ENCODE data around the gene HOXD8. TPM values are rescaled to one million over a fixed set of nuclear protein-coding genes. Genes with fewer than 3 reads are reported as not detected.

The HOXD8 gene
- total and polyA plus RNA-seq, 10 of the 15 experiments (the other 5 are each of a cell fraction or from before 2014, with no cell fraction given), result not detected

GRCh38 chr2:176095421-176095820 lies 34.1 kb upstream of the HOXD8 start (continued):
- TF ChIP-seq CTCF (IDR thresholded peaks at IDR 0.05 in 2 of 3, conservative IDR thresholded peaks at IDR 0.05 in 1 of 3; ENCODE audit: control insufficient read depth in 2 of 3, extremely low read depth in 1 of 3, insufficient read depth in 1 of 3, low read depth in 3 of 3, low read length in 3 of 3) (no peak), SREBF2 (IDR thresholded peaks at IDR 0.05; ENCODE audit: low read length) (no peak), BMI1 (IDR thresholded peaks at IDR 0.05; ENCODE audit: borderline replicate concordance) (no peak), SREBF1 (IDR thresholded peaks at IDR 0.05; ENCODE audit: low read length) (no peak)

GRCh38 chr2:176096243-176096985 lies 33.1 kb upstream of the HOXD8 start:
- ATAC-seq (peak; percentile 10; the same call in 1 of the 3 replicates), DNase-seq (ENCODE audit: low read depth, low spot score) (no peak), FAIRE-seq (no peak)
- SMC1A ChIA-PET (ENCODE audit: uncharacterized antibody, unreplicated experiment), result interaction anchor here (0.6 to 4.7 kb wide), 9 partner anchors 8 to 1347 kb away, joined by 3 to 56 read pairs (median 3); no protein-coding TSS in a partner anchor
- RAD21 ChIA-PET (ENCODE audit: unreplicated experiment), result interaction anchor here (0.8 to 3.0 kb wide), 5 partner anchors 407 to 1347 kb away, joined by 3 to 50 read pairs (median 4); no protein-coding TSS in a partner anchor
- no peak overlapping the region for H3K27ac ChIP-seq (ENCODE audit: control insufficient read depth, insufficient read depth)
- CTCF ChIA-PET, result interaction anchor here (0.6 to 3.7 kb wide), 15 partner anchors 12 to 1399 kb away, joined by 3 to 83 read pairs (median 4); partner anchors contain the start of gene EVX2
- in situ Hi-C loops (cut with MboI) (loop anchor here (5.0 kb wide), 2 partner anchors 409 to 729 kb away; no protein-coding TSS in a partner anchor), intact Hi-C loops (cut with micrococcal nuclease; ENCODE audit: unreplicated experiment) (loop anchor here (2.0 kb wide), 1 partner anchor 786 kb away; no protein-coding TSS in a partner anchor)
- peaks cover 3% of the 10 kb centered on the region; the same call in 1 of the 2 replicates for H3K4me1 ChIP-seq (ENCODE audit: control insufficient read depth, insufficient read depth, low read length)
- WGBS (ENCODE audit: insufficient coverage, insufficient replicate concordance, low lambda C conversion rate, missing lambda C conversion rate), result 31% methylated on average over 16 of the region's 16 CpGs
- TF ChIP-seq BMI1 (IDR thresholded peaks at IDR 0.05; ENCODE audit: borderline replicate concordance) (peak; percentile 71; the same call in 1 of the 2 replicates), NR2F1 (conservative IDR thresholded peaks at IDR 0.05) (no peak), HSF1 (IDR thresholded peaks at IDR 0.05; ENCODE audit: low read depth, low read length) (no peak)
- H2AFZ ChIP-seq (ENCODE audit: control insufficient read depth, low read depth, low read length), result peak overlapping the region; percentile 23; the same call in 1 of the 2 replicates
- H3K79me2 ChIP-seq (ENCODE audit: control insufficient read depth, insufficient read depth, low read length), result no peaks in the 10 kb centered on the region
- no peaks in the 10 kb centered on the region for H4K20me1 ChIP-seq (ENCODE audit: control insufficient read depth, insufficient read depth)
- H3K27me3 ChIP-seq (replicated peaks in 1 of 2; ENCODE audit: control insufficient read depth in 2 of 2, insufficient read depth in 2 of 2, low read length in 1 of 2), result peaks cover 14 to 41% of the 10 kb centered on the region in 2 experiments
- no TSS peak for BruUV-seq (replicated peaks)
- POLR2A ChIA-PET, result no interaction called here
- H3K9me3 ChIP-seq (replicated peaks; ENCODE audit: control insufficient read depth, insufficient read depth, low read length), result no peaks in the 10 kb centered on the region; the same call in 2 of the 3 replicates
- H3K36me3 ChIP-seq (ENCODE audit: control insufficient read depth in 2 of 2, insufficient read depth in 2 of 2, low read length in 1 of 2), result no peaks in the 10 kb centered on the region
- H3K9ac ChIP-seq (ENCODE audit: control insufficient read depth, insufficient read depth, low read length), result no peak overlapping the region; the same call in 1 of the 2 replicates
- peak overlapping the region; percentile 87 for H3K4me2 ChIP-seq (ENCODE audit: control insufficient read depth, insufficient read depth)
- H3K4me3 ChIP-seq, result peak overlapping the region; percentile 44
